Measurements from ENCODE around the gene BRIP1. TPM values are rescaled to one million over a fixed set of nuclear protein-coding genes. Genes with fewer than 3 reads are reported as not detected.

BRIP1 gene
- total RNA-seq, 1 experiment from 2014 or later: 20.2 TPM

DNA sequence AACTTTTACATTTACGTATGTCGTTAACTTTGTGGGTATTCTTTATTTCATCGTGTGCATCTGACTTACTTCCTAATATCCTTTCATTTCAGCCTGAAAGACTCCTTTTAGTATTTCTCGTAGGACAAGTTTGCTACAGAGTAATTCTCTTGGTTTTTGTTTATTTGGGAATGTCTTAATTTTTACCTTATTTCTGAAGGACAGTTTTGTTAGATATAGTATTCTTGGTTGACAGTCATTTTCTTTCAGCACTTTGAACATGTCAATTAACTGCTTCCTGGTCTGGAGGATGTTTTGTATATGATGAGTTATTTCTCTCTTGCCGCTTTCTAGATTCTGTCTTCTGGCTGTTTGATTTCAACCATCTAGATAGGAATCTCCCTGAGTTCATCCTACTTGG is 163.1 kb downstream of the BRIP1 start:
- H3K4ac ChIP-seq (ENCODE audit: low read depth, low read length): no peak overlapping the region
- no peak for DNase-seq
- H3K27ac ChIP-seq (ENCODE audit: insufficient read length, low read depth, low read length): no peak overlapping the region
- H3K36me3 Mint-ChIP-seq (ENCODE audit: insufficient read depth in 1 of 3, low read depth in 3 of 3): peaks cover 46 to 87% (median 56%) of the 10 kb centered on the region in 3 experiments
- no peaks in the 10 kb centered on the region for H3K4me1 ChIP-seq (ENCODE audit: insufficient read depth, low read length)
- no peaks in the 10 kb centered on the region for H3K4me1 Mint-ChIP-seq
- H4K20me1 ChIP-seq (ENCODE audit: control insufficient read depth, insufficient read depth, insufficient read length): no peaks in the 10 kb centered on the region
- H2BK120ac ChIP-seq (ENCODE audit: low read depth, low read length, poor library complexity, severe bottlenecking): no peak overlapping the region
- H2BK5ac ChIP-seq (ENCODE audit: insufficient read length, low read length): no peak overlapping the region
- no peak overlapping the region for H3K4me2 ChIP-seq (ENCODE audit: insufficient read depth, insufficient read length, low read length)
- no peak overlapping the region for H4K91ac ChIP-seq (ENCODE audit: insufficient read length, low read depth, low read length)
- H4K8ac ChIP-seq (replicated peaks; ENCODE audit: insufficient read length, low read depth, low read length): no peak overlapping the region
- no peak overlapping the region for H3K14ac ChIP-seq (ENCODE audit: insufficient read depth, low read length)
- peaks cover 6% of the 10 kb centered on the region for H3K9me3 ChIP-seq (ENCODE audit: control insufficient read depth, low read depth, low read length)
- H2AK5ac ChIP-seq (ENCODE audit: insufficient read length, low read length): no peak overlapping the region
- H4K5ac ChIP-seq (ENCODE audit: insufficient read length, low read depth, low read length): no peak overlapping the region
- H3K23me2 ChIP-seq (ENCODE audit: insufficient read length, low read depth, low read length, poor library complexity, severe bottlenecking): no peaks in the 10 kb centered on the region
- H2BK20ac ChIP-seq (ENCODE audit: low read depth, low read length, poor library complexity, severe bottlenecking): no peak overlapping the region
- no peak overlapping the region for H2BK12ac ChIP-seq (ENCODE audit: insufficient read length, low read depth, low read length)
- WGBS (ENCODE audit: extremely low coverage, insufficient read length, low lambda C conversion rate): no CpG with 5 or more reads among the region's 5 CpGs
- no peaks in the 10 kb centered on the region for H3K79me2 ChIP-seq (ENCODE audit: insufficient read depth, low read length)
- TF ChIP-seq, protein P1, sequence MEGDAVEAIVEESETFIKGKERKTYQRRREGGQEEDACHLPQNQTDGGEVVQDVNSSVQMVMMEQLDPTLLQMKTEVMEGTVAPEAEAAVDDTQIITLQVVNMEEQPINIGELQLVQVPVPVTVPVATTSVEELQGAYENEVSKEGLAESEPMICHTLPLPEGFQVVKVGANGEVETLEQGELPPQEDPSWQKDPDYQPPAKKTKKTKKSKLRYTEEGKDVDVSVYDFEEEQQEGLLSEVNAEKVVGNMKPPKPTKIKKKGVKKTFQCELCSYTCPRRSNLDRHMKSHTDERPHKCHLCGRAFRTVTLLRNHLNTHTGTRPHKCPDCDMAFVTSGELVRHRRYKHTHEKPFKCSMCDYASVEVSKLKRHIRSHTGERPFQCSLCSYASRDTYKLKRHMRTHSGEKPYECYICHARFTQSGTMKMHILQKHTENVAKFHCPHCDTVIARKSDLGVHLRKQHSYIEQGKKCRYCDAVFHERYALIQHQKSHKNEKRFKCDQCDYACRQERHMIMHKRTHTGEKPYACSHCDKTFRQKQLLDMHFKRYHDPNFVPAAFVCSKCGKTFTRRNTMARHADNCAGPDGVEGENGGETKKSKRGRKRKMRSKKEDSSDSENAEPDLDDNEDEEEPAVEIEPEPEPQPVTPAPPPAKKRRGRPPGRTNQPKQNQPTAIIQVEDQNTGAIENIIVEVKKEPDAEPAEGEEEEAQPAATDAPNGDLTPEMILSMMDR (conservative IDR thresholded peaks at IDR 0.05): no peak
- H3K9me3 Mint-ChIP-seq: peaks cover 75 to 88% of the 10 kb centered on the region in 2 experiments
- H3K27me3 Mint-ChIP-seq (ENCODE audit: low read depth): no peaks in the 10 kb centered on the region
- no peak overlapping the region for H3K9ac ChIP-seq (ENCODE audit: extremely low read depth, insufficient read length, low read length)
- H3K27me3 ChIP-seq (ENCODE audit: insufficient read depth, low read length): no peaks in the 10 kb centered on the region
- H3K56ac ChIP-seq (ENCODE audit: insufficient read length, low read depth, low read length): no peak overlapping the region
- no peak overlapping the region for H2AFZ ChIP-seq (ENCODE audit: low read length)
- H3K79me1 ChIP-seq (ENCODE audit: insufficient read depth, low read depth, low read length, poor library complexity, severe bottlenecking): no peaks in the 10 kb centered on the region
- no peak overlapping the region for H3T11ph ChIP-seq (ENCODE audit: low read length)
- no peak overlapping the region for H3K27ac Mint-ChIP-seq
- no peak overlapping the region for H3K4me3 Mint-ChIP-seq
- no peak overlapping the region for H3K18ac ChIP-seq (ENCODE audit: insufficient read length, low read depth, low read length)
- H2BK15ac ChIP-seq (ENCODE audit: low read depth, low read length): no peak overlapping the region
- no peak overlapping the region for H3K23ac ChIP-seq (ENCODE audit: insufficient read length, low read depth, low read length)
